HG03520 (cell line): ENCODE measurements around the gene MLN.
"Not testable (repeated sequence)": the region's sequence is repeated elsewhere in the genome, so short reads cannot be mapped to it uniquely, and the experiment has no call there.

Experiments
- ATAC-seq: cut with Tn5 transposase; IDR thresholded peaks from one replicate; pipeline ENCODE4 v1.9.1; 2021; ENCODE audit warnings: mild to moderate bottlenecking, moderate library complexity; ENCODE audit not compliant: unreplicated experiment

Gene MLN

DNA sequence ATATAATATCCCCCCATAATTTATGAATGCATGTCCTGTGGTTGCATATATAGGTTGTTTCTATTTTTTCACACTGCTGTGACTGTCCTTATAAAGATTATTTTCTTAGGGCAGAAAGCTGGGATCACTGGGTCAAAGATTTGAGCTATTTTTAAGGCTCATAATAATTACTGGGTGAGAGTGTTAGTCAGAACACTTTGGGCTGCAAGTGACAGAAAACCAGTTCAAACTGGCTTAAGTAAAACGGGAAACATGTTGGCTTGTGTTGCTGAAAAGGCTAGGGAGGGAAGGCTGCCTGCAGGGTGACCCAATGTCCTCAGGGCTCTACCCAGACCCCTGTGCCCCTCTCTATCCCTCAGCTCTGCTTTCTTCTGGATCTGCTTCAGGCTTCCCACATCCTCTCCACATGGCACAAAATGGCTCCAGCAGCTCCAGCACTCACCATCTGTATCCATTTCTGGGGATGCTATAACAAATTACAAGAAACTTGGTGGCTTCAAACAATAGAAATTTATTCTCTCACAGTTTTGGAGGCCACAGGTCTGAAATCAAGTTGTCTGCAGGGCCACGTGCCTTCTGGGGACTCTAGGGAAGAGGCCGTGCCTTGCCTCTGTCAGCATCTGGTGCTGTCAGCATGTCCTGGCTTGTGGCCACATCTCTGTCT lies 33.1 kb upstream of the MLN start:
- no peak for ATAC-seq

GRCh38 chr6:33834401-33835392 lies 30.9 kb upstream of the MLN start:
- no peak for ATAC-seq

DNA sequence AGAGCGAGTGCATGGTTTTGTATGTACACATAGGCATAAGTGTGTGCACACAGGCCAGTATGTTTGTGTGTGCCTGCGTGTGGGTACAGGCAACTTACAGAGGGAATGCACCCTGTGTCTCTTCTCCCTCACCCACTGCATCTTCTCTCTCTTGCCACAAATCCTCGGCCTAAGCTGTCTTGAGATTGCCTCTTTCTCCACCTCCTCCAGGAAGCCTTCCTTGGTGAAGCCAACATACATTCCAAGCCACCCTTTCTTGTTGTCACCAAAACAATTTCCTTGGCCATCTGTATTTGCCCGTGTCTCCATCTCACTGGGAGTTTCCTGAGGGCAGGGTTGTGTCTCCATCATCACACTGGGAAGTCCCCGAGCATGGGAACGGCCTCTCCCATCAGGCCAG lies 29.8 kb upstream of the MLN start:
- ATAC-seq = no peak

- ATAC-seq = not testable (repeated sequence)
These were observed 29.0 kb upstream of the MLN start for GRCh38 chr6:33832831-33833230.

DNA sequence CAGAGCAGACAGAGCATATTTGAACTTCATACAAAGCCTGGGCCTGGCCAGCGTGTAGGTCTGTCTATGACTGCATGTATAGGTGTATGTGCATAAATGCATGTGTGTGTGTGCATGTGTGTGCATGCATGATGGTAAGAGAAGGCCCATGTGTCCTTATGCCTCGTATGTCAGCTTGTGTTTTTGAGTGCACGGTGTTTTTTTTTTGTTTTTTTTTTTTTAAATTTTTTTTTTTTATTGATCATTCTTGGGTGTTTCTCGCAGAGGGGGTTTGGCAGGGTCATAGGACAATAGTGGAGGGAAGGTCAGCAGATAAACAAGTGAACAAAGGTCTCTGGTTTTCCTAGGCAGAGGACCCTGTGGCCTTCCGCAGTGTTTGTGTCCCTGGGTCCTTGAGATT lies 27.9 kb upstream of the MLN start:
- not testable (repeated sequence) for ATAC-seq

DNA sequence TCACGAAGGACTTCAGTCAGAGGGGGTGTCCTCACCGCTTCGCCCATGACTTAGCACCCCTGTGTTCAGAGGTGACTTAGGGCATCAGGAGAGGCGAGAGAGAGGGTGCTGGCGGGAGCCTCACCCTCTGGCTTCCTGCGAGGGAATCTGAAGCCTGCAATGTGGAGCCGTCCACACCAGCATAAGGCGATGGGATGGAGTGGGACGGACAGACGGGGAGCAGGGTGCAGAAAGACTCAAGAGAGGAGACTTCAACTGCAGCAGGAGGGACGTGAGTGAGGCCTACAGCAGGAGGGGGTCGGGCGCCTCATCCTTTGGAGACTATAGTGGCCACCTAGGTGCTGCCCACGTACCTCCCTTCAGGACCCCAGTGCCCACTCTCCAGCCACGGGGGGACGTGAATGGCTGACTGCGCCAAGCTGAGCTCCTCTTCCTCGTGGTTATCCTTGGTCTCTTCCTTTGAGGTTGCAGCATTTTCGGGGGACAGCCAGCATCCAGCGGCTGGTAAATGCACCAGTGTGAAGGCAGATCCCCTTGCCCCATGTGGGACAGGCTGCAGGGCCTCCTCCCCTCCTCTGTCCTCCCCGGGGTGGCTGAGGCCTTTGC lies 26.9 kb upstream of the MLN start:
- ATAC-seq = no peak

DNA sequence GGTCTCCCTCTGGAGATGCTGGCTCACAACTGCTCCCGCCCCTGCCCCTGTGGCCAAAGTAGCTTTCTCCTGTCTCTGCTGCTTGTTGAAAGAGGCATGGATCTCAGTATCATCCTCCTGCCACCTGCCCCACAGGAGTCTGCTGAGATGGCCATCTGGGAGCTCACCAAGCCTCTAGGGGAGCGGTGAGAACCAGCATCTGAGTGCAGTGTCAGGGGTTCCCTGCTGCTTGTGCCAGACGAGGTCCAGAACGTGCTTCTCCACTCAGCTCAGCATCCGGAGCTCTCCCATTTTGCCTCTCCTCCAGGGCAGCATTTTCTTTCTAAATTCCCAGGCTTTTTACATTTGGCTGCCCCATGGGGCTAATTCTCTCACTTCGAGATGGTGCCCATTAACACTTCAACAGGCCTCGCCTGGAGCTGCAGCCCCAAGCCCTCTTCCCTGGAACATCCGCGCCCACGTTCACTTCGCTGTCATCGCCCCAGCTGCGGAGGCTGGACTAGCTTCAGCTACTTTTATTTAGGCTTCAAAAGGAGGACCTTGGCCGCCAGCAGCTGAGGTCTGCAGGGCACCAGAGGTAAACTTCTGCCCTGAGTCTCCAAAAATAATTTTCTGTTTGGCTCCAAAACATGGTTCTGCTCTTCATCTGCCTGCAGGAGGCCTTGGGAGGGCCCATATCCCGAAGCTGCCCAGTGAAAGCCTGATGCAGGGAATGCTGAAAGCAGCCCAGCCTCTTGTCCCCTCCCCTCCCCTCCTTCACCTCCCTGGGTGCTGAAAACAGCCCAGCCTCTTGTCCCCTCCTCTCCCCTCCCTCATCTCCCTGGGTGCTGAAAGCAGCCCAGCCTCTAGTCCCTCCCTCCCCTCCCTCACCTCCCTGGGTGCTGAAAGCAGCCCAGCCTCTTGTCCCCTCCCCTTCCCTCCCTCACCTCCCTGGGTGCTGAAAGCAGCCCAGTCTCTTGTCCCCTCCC lies 25.2 kb upstream of the MLN start:
- ATAC-seq = no peak

DNA sequence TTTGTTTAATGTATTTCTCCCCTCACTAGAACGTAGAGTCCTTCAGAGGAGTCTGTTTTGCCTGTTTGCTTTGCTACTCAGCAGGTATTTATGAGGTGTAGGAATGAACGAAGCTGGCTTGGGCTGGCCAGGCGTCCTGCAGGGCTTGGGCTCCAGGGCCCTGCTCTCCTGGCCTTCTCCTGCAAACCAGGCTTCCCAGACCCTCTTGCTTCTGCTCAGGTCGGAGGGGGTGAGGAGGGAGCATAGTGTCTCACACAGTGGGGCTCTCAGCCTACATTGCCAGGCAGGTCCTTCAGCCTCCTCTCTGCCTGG lies 24.6 kb upstream of the MLN start:
- ATAC-seq = no peak

- ATAC-seq = no peak
These were observed 24.0 kb upstream of the MLN start for GRCh38 chr6:33827546-33828451.

GRCh38 chr6:33826537-33826936 lies 22.7 kb upstream of the MLN start:
- ATAC-seq = no peak

GRCh38 chr6:33824461-33825154 lies 20.8 kb upstream of the MLN start:
- ATAC-seq = no peak

DNA sequence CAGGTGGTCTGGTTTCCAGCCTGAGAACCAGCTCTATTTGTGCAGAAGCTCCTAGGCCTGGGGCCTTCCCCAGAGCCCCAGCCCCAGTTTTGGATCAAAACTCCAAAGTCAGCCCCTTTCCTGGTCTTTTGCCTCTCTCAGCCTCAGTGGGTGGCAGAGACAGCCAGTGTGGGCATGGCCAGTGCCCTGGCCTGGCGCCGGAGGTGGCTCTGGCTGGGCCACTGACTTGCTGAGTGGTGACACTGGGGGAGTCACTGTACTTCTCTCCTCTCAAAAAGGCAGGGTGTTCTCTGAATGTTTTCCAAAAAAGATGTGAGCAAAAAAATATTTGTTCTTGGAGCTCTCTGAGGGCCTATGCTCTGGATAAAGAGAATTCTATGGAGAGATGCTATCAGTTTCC lies 20.0 kb upstream of the MLN start:
- ATAC-seq = no peak

- no peak for ATAC-seq
These were observed 19.0 kb upstream of the MLN start for GRCh38 chr6:33822575-33823395.

- no peak for ATAC-seq
These were observed 17.1 kb upstream of the MLN start for GRCh38 chr6:33820784-33821520.

DNA sequence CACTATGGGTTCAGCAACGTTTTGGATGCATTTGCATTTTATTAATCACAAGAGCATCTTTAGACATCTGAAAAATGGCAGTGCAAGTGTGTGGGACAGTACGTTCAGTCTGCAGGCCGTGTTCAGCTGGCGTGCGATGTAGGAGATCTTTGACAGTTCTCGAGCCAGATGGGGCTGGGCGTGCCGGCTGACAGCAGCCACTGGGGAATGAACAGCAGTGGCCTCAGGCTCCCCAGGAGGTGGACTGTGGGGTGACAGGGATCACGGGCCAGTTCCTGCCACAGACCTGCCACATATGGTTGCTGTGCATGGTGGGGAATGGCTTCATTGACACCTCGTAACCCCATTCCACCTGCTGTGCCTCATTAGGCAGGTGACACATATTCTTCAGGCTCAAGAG lies 16.4 kb upstream of the MLN start:
- ATAC-seq = no peak

DNA sequence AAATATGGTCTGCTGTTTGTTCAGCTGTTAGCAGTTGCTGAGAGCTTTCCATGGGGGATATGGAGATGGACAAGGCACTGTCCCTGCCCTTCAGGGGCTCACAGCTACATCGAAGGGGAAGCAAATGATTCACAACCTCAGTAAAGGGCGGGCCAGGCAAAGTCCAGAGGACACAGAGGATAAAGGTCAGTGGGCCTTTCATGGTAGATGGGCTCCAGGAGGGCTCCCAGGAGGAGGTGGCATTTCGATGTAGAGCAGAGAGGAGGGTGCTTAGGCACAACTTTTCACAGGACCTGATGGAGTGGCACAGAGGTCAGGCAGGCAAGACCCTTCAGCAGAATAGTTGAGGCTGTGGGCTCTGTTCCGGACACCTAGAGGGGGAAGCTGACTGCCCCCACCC lies 15.2 kb upstream of the MLN start:
- no peak for ATAC-seq

DNA sequence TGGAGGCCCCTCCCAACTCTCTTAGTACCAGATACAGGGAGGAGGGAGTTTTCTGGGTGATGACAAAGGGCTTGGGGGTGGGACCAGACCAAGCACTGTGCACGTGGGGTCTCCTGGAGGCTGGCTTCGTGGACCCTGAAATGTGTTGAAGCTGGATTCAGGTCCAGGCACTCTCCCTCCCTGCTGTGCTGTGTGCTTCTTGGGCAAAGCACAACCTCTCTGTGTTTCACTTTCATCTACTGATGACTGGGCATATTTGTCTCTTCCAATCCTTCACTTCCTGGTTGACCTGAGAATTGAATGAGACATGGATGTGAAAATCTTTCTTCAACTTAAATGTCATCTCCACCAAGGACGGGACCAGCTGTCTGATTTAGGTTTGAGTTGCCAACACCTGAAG lies 14.5 kb upstream of the MLN start:
- no peak for ATAC-seq

GRCh38 chr6:33817489-33817888 lies 13.7 kb upstream of the MLN start:
- no peak for ATAC-seq
